Body of pancreas (tissue), 4 donors: Measurements from ENCODE around the gene MAP2K5.

ENCODE experiments used
- CTCF ChIP-seq, 7 experiments: fragments of 450-650 bp in 4 of 7; fragments of 200-600 bp in 3 of 7; sonication (generic) in 3 of 7; IDR thresholded peaks; one replicate each; pipeline ENCODE4 v1.5.1; 2016 to 2019; ENCODE audit warnings: antibody characterized with exemption in 7 of 7
- POLR2A ChIP-seq, 3 donors: fragments of 450-650 bp; IDR thresholded peaks; one replicate each; pipeline ENCODE4 v1.6.1; 2016; ENCODE audit warnings: antibody characterized with exemption in 3 of 3, mild to moderate bottlenecking in 2 of 3

GRCh38 chr15:67732671-67733374, 190.3 kb downstream of the MAP2K5 start:
- TF ChIP-seq POLR2A (IDR thresholded peaks at IDR 0.05) = no peak
- TF ChIP-seq CTCF (IDR thresholded peaks at IDR 0.05) = no peak
